Measurements from ENCODE around the gene DMAC2. TPM values are rescaled to one million over a fixed set of nuclear protein-coding genes. Genes with fewer than 3 reads are reported as not detected.

Gene DMAC2
- total and polyA plus RNA-seq, 2 of the 13 experiments (the other 11 are each of a cell fraction or from before 2014, with no cell fraction given): 39.0 to 66.0 TPM

- TF ChIP-seq HNF4A (CRISPR knock-in tag; IDR thresholded peaks at IDR 0.05) (peak; percentile 56; the same call in 1 of the 2 replicates), ZFP36L1 (CRISPR knock-in tag; IDR thresholded peaks at IDR 0.05) (no peak), ZNF333 (CRISPR knock-in tag; IDR thresholded peaks at IDR 0.05; ENCODE audit: borderline replicate concordance) (no peak), ZNF782 (CRISPR knock-in tag; IDR thresholded peaks at IDR 0.05; ENCODE audit: borderline replicate concordance) (0 out of 2 replicates have a peak, but pooled peaks have one; percentile 39), ZFP36 (IDR thresholded peaks at IDR 0.05; ENCODE audit: borderline replicate concordance, low read depth, low read length, partially characterized antibody) (no peak), ZFX (CRISPR knock-in tag; IDR thresholded peaks at IDR 0.05; ENCODE audit: low read depth) (peak; percentile 39; the same call in 1 of the 2 replicates), E2F2 (CRISPR knock-in tag; IDR thresholded peaks at IDR 0.05; ENCODE audit: borderline replicate concordance) (no peak), KDM5B (CRISPR knock-in tag; IDR thresholded peaks at IDR 0.05; ENCODE audit: borderline replicate concordance) (no peak), SMYD3 (CRISPR knock-in tag; IDR thresholded peaks at IDR 0.05) (no peak), ZC3H4 (CRISPR knock-in tag; IDR thresholded peaks at IDR 0.05; ENCODE audit: borderline replicate concordance) (no peak), RBM22 (optimal IDR thresholded peaks at IDR 0.05; ENCODE audit: low read length) (no peak), RNF2 (conservative IDR thresholded peaks at IDR 0.05; ENCODE audit: low read depth) (no peak), MAF1 (CRISPR knock-in tag; IDR thresholded peaks at IDR 0.05; ENCODE audit: borderline replicate concordance) (no peak), GABPB1 (CRISPR knock-in tag; IDR thresholded peaks at IDR 0.05) (0 out of 2 replicates have a peak, but pooled peaks have one; percentile 19), ELF1 (CRISPR knock-in tag; IDR thresholded peaks at IDR 0.05) (peak; percentile 42; the same call in 1 of the 2 replicates), AGO1 (IDR thresholded peaks at IDR 0.05; ENCODE audit: low read depth, low read length, poor library complexity, severe bottlenecking) (no peak), ZNF441 (CRISPR knock-in tag; IDR thresholded peaks at IDR 0.05; ENCODE audit: borderline replicate concordance) (no peak)
- TF ChIP-seq, protein P1, sequence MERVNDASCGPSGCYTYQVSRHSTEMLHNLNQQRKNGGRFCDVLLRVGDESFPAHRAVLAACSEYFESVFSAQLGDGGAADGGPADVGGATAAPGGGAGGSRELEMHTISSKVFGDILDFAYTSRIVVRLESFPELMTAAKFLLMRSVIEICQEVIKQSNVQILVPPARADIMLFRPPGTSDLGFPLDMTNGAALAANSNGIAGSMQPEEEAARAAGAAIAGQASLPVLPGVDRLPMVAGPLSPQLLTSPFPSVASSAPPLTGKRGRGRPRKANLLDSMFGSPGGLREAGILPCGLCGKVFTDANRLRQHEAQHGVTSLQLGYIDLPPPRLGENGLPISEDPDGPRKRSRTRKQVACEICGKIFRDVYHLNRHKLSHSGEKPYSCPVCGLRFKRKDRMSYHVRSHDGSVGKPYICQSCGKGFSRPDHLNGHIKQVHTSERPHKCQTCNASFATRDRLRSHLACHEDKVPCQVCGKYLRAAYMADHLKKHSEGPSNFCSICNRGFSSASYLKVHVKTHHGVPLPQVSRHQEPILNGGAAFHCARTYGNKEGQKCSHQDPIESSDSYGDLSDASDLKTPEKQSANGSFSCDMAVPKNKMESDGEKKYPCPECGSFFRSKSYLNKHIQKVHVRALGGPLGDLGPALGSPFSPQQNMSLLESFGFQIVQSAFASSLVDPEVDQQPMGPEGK (CRISPR knock-in tag; IDR thresholded peaks at IDR 0.05): 0 out of 2 replicates have a peak, but pooled peaks have one; percentile 38
- TF ChIP-seq, protein P2, sequence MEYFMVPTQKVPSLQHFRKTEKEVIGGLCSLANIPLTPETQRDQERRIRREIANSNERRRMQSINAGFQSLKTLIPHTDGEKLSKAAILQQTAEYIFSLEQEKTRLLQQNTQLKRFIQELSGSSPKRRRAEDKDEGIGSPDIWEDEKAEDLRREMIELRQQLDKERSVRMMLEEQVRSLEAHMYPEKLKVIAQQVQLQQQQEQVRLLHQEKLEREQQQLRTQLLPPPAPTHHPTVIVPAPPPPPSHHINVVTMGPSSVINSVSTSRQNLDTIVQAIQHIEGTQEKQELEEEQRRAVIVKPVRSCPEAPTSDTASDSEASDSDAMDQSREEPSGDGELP (IDR thresholded peaks at IDR 0.05; ENCODE audit: borderline replicate concordance, low read depth): peak; percentile 26; the same call in 1 of the 2 replicates
Observed at GRCh38 chr19:41442473-41443355, 3.0 kb upstream of the DMAC2 start, which contains the start of gene ERICH4 (continued).

Measured in HepG2 (cell line).